GM18507 (cell line): ENCODE results near the gene CEBPA.
"Not testable (repeated sequence)": the region's sequence is repeated elsewhere in the genome, so short reads cannot be mapped to it uniquely, and the experiment has no call there.

Experiments
- DNase-seq: peaks from one replicate; pipeline ENCODE4 v3.0.0; 2011; ENCODE audit warnings: low read depth; ENCODE audit not compliant: insufficient read length; ENCODE audit errors: extremely low spot score
- FAIRE-seq: peaks from 2 replicates; lab custom pipeline; 2011; peaks lifted over from hg19 to GRCh38; lab: Jason Lieb, UNC

CEBPA gene

DNA sequence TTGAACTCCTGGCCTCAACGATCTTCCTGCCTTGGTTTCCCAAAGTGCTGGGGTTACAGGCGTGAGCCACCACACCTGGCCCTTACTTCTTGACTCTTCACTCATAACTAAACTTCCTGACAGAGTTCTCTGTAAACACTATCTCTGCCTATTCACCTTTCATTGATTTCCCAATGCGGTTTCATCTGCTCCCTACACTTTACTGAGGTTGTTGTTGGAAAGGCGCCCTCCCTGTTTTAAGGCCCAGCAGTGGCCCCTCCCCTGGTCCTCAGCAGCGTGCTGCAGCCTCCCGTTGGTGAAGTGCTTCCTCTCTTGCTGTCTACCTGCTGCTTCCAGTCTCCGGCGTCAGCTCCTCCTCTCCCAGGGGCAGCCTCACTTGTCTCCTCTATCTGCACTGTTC is 26.7 kb upstream of the CEBPA start:
- DNase-seq, result no peak
- no peak for FAIRE-seq

DNA sequence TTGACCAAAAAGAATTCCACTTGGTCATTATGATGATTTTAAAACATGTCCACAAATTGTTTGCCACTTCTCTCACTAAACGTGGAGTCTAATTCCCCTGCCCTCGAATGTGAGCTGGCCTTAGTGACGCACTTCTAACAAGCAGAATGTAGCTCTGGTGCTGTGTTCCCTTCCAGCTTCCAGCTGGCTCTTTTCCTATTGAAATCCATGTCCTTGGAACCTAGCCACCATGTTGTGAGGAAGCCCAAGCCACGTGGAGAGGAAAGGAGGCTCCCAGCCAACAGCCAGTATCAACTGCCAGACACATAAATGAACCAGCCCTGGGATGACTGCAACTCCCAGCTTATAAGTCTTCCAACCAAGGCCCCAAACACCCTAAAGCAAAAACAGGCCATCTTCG is 23.6 kb upstream of the CEBPA start:
- no peak for DNase-seq
- FAIRE-seq, result no peak

DNA sequence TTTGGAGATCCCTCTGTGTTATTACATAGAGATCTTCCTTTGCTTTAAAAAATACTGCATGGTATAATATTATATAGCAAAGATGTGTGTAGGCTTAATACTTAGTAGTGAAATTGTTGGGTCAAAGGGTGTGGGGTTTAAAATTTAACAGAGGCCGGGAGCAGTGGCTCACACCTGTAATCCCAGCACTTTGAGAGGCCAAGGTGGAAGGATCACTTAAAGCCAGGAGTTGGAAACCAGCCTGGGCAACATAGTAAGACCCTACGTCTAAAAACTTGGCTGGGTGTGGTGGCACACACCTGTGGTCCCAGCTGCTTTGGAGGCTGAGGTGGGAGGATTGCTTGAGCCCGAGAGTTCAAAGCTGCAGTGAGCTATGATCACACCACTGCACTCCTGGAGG is 22.3 kb upstream of the CEBPA start:
- DNase-seq (no peak), FAIRE-seq (no peak)

DNA sequence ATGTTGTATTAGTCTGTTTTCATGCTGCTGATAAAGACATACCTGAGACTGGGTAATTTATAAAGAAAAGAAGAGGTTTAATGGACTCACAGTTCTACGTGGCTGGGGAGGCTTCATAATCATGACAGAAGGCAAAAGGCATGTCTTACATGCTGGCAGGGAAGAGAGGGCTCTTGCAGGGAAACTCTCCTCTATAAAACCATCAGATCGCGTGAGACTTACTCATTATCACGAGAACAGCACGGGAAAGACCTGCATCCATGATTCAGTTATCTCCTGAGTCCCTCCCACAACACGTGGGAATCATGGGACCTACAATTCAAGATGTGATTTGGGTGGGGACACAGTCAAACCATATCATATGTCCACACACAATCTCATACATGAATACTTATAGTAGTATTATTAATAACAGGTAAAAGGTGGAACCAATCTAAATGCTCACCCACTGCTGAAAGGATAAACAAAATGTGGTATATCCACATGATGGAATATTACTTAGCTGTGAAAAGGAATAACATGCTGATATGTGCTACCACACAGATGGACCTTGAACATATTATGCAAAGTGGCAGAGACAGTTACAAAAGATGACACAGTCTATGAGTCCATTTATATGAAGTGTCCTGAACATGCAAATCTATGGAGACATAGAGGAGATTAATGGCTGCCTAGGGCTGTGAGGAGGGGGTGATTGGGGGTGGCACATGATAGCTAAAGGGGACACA is 20.9 kb upstream of the CEBPA start:
- FAIRE-seq (no peak), DNase-seq (no peak)

DNA sequence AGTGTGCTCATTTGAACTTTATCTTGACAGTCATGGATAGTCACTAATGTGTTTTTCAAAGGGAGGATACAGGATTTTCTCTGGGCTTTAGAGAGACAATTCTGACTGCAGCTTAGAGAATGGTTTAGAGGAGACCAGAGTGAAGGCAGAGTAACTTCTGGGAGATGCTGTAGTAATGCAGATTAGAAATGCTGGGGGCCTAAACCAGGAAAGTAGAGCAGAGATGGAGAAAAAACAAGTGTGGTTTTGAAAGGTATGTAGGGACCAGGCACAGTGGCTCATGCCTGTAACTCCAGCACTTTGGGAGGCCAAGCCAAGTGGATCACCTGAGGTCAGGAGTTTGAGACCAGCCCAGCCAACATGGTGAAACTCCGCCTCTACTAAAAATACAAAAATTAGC is 18.3 kb upstream of the CEBPA start:
- no peak for FAIRE-seq
- no peak for DNase-seq

DNA sequence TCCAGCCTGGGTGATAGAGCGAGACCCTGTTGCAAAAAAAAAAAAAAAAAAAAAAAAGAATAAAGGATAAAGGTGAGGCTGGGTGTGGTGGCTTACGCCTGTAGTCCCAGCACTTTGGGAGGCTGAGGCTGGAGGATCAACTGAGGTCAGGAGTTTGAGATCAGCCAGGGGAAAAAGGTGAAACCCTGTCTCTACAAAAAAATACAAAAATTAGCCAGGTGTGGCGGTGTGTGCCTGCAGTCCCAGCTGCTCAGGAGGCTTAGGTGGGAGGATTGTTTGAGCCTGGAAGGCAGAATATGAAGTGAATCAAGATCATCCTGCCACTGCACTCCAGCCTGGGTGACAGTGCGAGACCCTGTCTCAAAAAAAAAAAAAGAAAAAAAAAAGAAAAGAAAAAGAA is 15.7 kb upstream of the CEBPA start:
- DNase-seq, FAIRE-seq: not testable (repeated sequence)

DNA sequence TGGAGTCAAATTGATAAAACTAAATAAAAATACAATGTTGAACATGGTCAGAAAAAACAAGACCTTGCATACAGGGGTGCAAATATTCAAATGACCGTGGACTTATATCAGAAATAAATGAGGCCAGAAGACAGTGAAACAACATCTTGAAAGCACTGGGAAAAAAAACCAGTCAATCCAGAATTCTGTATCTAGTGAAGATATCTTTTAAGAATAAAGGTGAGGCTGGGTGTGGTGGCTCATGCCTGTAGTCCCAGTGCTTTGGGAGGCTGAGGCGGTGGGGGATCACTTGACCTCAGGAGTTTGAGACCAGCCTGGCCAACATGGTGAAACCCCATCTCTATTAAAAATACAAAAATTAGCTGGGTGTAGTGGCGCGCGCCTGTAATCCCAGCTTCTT is 15.2 kb upstream of the CEBPA start:
- DNase-seq (no peak), FAIRE-seq (no peak)

DNA sequence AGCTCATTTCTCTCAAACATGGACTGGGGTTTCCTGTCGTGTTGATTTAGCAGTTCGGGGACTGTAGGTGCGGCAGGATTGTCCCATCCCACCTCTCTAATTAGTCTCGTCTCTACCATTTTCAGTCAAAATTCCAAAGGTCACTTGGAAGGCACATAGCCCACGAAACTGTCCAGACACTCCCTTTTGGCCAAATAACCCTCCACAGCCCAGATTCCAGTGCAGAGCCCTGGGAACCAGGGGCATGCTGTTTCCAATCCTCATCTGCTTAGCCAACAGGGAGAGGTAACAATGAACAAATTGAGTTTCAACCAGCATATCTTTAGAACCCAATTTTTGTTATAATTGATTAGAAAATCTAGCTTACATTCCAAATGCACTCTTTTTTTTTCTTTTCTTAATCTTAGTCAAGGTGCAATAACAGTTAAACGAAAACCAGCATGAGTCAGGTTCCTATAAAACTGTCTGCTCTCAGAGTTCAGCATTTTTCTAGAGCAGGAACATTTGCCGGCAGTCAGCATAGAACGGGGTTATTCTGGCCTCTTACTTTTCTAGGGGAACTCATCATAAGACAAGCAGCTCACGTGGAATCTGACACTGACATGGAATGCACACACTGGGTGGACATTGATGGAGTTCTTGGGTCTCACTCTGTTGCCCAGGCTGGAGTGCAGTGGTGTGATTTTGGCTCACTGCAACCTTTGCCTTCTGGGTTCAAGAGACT is 14.4 kb upstream of the CEBPA start:
- FAIRE-seq, result no peak
- no peak for DNase-seq

DNA sequence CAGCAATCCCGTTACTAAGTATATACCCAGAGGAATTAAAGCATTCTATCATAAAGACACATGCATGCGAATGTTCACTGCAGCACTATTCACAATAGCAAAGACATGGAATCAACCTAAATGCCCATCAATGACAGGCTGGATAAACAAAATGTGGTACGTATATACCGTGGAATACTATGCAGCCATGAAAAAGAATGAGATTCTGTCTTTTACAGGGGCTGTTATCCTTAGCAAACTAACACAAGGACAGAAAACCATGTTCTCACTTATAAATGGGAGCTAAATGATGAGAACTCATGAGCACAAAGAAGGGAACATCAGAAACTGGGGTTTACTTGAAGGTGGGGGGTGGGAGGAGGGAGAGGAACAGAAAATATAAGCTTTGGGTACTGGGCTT is 10.5 kb upstream of the CEBPA start:
- not testable (repeated sequence) for DNase-seq, FAIRE-seq

DNA sequence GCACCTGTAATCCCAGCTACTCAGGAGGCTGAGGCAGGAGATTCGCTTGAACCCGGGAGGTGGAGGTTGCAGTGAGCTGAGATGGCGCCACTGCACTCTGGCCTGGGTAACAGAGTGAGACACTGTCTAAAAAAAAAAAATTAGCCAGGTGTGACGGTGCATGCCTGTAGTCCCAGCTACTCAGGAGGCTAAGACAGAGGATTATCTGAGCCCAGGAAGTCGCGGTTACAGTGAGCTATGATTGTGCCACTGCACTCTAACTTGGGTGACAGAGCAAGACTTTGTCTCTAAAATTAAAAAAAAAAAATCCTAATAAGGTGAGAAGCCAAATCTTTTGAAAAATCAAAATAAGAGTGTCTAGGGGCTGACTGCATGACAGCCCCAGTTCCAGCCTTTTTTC is 9.7 kb upstream of the CEBPA start:
- no peak for FAIRE-seq
- no peak for DNase-seq

DNA sequence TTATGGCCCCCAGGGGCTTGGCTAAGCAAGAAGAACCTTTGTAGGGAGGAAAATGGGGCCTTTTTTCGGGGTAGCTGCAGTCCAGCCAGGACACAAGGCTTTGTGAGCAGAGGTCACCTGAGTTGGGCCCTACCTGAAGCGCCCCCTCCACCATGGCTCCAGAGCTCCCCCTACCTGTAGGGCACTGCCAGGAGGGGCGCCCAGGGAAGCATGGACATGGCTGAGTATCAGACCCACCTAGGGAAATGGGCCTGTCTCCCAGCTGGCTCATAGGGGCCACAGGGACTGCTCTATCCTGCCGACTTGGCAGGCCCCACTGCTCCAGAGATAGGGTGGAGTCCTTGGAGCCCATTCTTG is 9.0 kb upstream of the CEBPA start:
- DNase-seq (no peak), FAIRE-seq (no peak)

DNA sequence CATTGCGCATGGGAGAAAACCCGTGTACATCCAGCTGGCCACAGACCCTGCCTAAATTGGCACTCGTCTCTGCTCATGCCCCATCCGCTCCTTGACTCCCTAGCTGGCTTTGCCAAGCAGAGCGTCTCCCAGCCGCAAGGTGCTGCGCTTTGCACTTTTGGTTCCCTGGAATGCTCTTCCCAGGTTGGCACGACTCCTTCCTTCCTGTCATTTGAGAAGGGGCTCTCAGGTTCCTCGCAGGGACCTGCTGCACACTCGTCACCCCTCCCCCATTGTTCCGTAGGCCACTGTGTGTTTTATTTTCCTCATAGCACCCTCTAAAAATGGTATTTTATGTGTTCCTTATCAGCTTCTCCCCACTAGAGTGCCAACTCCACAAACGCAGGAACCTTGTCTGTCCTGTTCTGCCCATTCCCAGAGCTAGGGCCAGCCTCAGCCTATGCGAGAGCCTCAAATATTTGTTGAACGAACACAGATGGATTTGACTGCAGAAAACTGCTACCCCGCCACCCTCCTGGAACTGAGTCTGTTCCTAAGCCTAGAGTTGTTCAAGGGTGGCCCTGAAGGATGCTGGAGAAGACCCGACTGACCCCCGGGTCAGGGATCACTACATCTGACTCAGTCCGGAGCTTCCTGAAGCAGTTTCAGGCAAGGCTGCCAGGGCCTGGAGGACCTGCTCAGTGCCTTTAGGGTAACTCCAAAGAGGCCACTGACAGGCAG is 8.4 kb upstream of the CEBPA start:
- no peak for DNase-seq
- FAIRE-seq, result no peak

DNA sequence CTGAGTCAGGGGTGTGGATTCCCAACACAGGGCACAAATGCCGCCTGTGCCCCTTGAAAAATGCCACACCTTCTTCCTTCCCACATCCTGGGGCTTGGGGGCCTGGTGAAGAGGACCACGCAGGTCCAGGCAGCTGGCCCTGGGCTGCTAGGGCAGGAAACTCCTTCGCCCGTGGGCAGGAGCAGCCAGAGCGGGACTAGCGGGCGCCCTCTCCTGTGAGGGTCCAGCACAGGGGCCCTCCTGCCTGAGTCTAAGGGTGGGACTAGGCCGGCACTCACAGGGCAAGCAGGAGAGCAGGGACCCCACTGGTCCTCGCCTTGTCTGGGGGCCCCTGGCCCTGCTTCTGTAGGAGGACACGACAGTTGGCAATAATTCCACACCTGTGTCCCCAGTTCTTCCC is 7.5 kb upstream of the CEBPA start:
- no peak for FAIRE-seq
- DNase-seq, result no peak

DNA sequence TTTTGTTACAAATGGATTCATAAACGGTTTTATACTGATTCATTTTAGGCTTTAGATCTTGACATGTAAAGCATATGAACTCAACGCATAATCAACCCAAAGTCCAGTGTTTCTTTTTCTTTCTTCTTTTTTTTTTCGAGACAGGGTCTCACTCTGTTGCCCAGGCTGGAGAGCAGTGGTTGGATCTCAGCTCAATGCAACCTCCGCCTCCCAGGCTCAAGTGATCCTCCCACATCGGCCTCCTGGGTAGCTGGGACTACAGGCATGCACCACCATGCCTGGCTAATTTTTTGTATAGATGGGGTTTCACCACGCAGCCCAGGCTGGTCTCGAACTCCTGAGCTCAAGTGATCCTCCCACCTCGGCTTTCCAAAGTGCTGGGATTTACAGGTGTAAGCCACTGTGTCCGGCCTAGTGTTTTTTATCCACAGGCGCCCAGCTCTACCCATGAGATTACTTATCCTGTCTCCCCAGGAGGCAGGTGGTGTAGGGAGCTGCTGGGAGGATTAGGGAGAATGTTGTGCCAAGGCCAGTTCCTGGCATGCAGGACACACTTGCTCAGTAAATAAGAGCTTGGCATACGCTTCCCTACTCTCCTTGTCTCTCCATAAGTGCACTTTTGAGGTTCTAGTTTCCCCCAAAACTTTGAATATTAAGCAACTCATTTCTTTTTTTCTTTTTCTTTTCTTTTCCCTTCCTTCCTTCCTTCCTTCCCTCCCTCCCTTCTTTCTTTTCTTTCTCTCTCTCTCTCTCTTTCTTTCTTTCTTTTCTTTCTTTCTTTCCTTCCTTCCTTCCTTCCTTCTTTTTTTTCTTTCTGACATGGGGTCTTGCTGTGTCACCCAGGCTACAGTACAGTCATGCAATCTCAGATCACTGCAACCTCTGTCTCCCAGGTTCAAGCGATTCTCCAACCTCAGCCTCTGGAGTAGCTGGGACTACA is 4.8 kb upstream of the CEBPA start:
- no peak for FAIRE-seq
- DNase-seq, result no peak

DNA sequence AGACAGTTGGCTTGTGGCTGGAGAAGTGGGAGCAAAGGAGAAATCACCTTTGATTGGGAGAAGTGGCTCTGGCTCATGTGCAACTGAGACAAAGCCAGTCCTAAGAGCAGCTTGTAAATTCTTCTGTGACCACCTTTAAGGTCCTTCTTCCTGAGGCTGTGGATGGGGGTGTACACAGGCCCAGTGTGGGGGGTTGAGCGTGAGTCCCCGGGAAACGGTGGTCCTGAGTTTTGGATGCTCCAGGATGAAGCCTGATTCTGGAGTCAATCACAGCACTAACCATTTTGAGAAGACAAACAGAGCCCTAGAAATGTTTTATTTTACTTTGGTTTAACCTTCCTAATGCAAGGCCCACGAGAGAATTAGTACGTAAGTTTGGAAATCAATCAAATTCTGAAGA is 3.9 kb upstream of the CEBPA start:
- FAIRE-seq (no peak), DNase-seq (no peak)

DNA sequence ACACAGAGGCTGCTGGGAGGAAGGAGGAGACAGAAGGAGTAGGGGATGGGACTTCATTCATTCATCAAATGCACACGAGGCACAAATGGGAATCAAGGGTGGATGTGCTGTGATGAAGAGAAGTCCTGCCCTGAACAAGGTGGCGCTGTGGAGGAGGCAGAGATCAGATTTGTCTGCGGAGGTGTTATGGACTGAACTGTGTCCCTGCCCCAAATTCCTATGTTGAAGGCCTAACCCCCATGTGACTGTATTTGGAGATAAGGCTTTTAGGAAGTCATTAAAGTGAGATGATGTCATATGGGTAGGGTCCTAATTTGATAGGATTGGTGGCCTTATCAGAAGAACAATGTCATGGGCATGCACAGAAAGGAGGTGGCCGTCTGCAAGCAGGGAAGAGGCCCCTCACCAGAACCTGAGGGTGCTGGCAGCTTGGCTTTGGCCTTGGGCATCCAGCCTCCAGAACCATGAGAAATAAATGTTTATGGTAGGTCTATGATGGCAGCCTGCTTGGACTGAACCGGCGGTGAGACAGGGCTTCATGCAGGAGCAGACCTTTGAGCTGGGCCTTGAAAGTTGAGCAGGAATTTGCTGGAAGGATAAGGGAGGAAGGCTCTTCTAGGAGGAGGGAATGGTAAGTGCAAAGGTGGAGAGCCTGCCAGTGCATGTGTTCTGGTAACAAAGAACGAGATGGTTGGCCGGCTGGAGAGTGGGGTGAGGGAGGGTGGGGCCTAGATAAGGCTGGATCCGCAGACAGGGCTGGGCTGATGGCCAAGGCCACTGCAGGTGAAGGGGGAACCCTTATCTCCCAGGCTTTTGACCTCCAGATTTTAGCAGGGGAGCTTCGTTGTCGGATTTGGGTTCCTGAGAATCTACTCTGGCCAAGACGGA is 2.7 kb upstream of the CEBPA start:
- FAIRE-seq, result no peak
- no peak for DNase-seq

DNA sequence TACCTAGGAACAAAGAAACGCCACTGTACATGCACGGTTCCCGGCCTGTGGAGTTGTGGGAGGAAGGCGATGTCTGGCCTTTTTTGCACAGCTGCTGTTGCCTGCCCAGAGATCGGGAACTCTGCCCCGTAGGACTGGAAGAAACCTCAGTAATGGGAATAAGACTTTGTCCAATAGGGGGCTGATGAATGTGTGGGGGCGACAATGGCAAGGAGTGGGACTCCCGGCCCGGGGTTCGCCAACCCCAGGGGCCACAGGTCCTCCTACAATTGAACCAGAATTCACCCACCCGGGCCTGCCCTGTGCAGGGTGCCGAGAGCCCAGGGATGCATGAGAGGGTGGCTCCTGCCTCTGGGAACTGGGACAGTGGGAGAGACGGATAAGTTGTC is 2.0 kb upstream of the CEBPA start:
- no peak for FAIRE-seq
- no peak for DNase-seq

DNA sequence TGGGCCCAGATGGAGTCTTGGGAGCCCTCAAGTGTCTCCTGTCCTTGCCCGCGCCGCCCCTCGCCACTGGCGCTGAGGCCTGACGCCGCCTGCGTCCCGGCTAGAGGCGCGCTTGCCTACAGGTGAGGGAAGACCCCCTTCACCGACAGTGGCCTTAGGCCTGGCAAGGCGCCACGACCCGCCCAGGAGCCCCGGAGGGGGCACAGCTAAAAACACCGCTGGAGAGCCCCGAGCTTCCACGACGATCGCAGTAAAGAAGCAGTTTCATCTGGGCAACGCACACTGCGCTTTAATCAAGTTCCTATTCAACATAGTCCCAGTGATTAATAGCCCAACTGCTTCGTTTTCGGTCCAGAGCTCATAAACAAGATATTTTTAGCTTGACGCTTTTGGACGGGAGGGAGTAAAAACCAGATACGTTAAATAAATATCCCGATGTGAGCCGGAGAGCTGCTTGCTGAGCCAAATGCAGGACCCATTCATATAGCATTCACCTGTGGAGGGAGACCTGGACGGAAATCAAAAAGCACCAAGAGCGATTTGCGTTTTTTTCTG is 1.5 kb upstream of the CEBPA start:
- FAIRE-seq, result no peak
- no peak for DNase-seq
